ENCODE measurements around the gene GJB6.

DNA sequence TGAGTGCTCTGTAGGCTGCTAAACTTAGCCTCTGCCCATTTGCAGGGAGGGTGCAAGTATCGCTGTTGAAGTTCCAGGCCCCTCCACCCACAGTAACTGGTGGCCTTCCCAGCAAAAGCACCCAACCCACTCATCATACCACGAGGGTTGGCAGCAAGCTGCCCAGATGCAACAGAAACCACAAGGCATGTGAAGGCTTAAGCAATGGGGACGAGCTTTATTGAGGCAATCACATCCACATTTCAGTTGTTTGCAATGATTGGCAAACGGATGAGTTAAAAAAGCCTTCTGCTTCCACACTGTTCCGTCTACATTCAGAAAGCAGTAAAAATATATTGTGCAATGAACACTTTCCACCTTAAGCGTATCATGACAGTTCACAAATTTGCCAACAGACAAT is 10.3 kb downstream of the GJB6 start:
- TF ChIP-seq JAZF1 (CRISPR knock-in tag; IDR thresholded peaks at IDR 0.05) (no peak), CTCF (IDR thresholded peaks at IDR 0.05) (no peak), RELA (CRISPR knock-in tag; IDR thresholded peaks at IDR 0.05; ENCODE audit: borderline replicate concordance) (no peak), FOXP1 (CRISPR knock-in tag; IDR thresholded peaks at IDR 0.05; ENCODE audit: borderline replicate concordance) (no peak), AR (CRISPR knock-in tag; IDR thresholded peaks at IDR 0.05) (no peak)
- TF ChIP-seq, protein P1, sequence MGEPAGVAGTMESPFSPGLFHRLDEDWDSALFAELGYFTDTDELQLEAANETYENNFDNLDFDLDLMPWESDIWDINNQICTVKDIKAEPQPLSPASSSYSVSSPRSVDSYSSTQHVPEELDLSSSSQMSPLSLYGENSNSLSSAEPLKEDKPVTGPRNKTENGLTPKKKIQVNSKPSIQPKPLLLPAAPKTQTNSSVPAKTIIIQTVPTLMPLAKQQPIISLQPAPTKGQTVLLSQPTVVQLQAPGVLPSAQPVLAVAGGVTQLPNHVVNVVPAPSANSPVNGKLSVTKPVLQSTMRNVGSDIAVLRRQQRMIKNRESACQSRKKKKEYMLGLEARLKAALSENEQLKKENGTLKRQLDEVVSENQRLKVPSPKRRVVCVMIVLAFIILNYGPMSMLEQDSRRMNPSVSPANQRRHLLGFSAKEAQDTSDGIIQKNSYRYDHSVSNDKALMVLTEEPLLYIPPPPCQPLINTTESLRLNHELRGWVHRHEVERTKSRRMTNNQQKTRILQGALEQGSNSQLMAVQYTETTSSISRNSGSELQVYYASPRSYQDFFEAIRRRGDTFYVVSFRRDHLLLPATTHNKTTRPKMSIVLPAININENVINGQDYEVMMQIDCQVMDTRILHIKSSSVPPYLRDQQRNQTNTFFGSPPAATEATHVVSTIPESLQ (CRISPR knock-in tag; IDR thresholded peaks at IDR 0.05), result no peak

Measured in WTC11 (cell line).